Lower leg skin (tissue), 3 donors: ENCODE data around the gene NSMCE1.

Experiments used
- POLR2A ChIP-seq, 2 donors: fragments of 450-650 bp; IDR thresholded peaks; one replicate each; pipeline ENCODE4 v1.6.1; 2016 to 2017; ENCODE audit warnings: antibody characterized with exemption in 2 of 2, mild to moderate bottlenecking in 1 of 2, moderate library complexity in 1 of 2
- TF ChIP-seq, protein P1 (sequence below), 3 donors: fragments of 450-650 bp; IDR thresholded peaks; one replicate each; pipeline ENCODE4 v1.5.1; 2016; ENCODE audit warnings: antibody characterized with exemption in 3 of 3, mild to moderate bottlenecking in 3 of 3, moderate library complexity in 2 of 3

DNA sequence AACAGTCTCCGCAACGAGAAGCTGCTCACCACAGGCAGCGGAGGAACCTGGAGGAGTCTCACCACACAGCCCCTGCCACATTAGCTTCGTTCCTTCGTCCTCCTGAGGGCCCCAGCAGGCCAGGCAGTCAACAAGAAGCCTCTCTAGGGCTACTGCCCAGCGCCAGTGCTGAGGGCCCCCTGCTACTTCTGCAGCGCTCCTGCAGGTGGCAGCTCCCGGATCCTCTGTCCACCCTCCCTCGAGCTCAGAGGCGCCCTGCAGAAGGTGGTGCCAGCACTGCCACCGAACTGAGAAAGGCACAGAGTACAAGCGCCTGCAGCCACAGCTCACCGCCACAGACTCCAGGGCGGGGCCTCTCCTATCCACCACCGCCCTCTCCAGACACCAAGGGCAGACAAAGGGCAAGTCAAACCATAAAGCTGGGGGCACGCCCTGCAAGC lies 38.0 kb downstream of the NSMCE1 start:
- TF ChIP-seq POLR2A (IDR thresholded peaks at IDR 0.05): no peak
- TF ChIP-seq, protein P1, sequence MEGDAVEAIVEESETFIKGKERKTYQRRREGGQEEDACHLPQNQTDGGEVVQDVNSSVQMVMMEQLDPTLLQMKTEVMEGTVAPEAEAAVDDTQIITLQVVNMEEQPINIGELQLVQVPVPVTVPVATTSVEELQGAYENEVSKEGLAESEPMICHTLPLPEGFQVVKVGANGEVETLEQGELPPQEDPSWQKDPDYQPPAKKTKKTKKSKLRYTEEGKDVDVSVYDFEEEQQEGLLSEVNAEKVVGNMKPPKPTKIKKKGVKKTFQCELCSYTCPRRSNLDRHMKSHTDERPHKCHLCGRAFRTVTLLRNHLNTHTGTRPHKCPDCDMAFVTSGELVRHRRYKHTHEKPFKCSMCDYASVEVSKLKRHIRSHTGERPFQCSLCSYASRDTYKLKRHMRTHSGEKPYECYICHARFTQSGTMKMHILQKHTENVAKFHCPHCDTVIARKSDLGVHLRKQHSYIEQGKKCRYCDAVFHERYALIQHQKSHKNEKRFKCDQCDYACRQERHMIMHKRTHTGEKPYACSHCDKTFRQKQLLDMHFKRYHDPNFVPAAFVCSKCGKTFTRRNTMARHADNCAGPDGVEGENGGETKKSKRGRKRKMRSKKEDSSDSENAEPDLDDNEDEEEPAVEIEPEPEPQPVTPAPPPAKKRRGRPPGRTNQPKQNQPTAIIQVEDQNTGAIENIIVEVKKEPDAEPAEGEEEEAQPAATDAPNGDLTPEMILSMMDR (IDR thresholded peaks at IDR 0.05): no peak
